Right lobe of liver (tissue), 4 donors: ENCODE measurements around the gene HNRNPUL2.

Experiments
- POLR2A ChIP-seq: fragments of 450-650 bp; IDR thresholded peaks from one replicate; pipeline ENCODE4 v1.6.1; 2017; ENCODE audit warnings: antibody characterized with exemption, mild to moderate bottlenecking
- TF ChIP-seq, protein P1 (sequence below), 4 donors: fragments of 200-600 bp in 3 of 4; fragments of 450-650 bp in 1 of 4; IDR thresholded peaks; one replicate each; pipeline versions ENCODE4 v1.5.1 to v1.8.0; 2016 to 2022; ENCODE audit warnings: antibody characterized with exemption in 4 of 4, mild to moderate bottlenecking in 2 of 4
- donor health status: DM: no; HTN: no; CAD: no.
- donor health status: DM: no; HTN: no; CAD: no.
- donor health status: DM: no; HTN: yes; CAD: no.

DNA sequence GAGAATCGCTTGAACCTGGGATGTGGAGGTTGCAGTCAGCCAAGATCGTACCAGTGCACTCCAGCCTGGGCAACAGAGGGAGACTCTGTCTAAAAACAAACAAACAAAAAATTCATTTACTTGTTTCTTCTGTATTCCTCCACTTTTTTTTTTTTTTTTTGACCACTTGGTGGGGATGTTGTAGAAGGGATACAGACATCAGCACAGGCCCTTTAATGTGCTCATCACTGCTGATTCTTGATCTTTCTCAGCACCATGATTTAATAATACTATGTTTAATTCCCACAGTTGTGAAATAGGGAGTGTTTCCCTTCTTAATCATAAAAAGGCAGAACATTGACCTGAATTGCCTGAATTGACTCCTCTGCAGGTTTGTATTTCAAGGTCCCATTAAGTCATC is 5.6 kb upstream of the HNRNPUL2 start:
- TF ChIP-seq, protein P1, sequence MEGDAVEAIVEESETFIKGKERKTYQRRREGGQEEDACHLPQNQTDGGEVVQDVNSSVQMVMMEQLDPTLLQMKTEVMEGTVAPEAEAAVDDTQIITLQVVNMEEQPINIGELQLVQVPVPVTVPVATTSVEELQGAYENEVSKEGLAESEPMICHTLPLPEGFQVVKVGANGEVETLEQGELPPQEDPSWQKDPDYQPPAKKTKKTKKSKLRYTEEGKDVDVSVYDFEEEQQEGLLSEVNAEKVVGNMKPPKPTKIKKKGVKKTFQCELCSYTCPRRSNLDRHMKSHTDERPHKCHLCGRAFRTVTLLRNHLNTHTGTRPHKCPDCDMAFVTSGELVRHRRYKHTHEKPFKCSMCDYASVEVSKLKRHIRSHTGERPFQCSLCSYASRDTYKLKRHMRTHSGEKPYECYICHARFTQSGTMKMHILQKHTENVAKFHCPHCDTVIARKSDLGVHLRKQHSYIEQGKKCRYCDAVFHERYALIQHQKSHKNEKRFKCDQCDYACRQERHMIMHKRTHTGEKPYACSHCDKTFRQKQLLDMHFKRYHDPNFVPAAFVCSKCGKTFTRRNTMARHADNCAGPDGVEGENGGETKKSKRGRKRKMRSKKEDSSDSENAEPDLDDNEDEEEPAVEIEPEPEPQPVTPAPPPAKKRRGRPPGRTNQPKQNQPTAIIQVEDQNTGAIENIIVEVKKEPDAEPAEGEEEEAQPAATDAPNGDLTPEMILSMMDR (IDR thresholded peaks at IDR 0.05) = peak in 2 of 4 donors; percentile 14 to 17
- no peak for TF ChIP-seq POLR2A
